GM12891 (cell line): ENCODE results near the gene DNAH8.

Experiments
- PAX5 ChIP-seq: IDR thresholded peaks from 2 replicates; pipeline ENCODE4 v1.6.1; 2011; ENCODE audit warnings: low read length, moderate library complexity, mild to moderate bottlenecking; ENCODE audit not compliant: insufficient read depth, severe bottlenecking
- POLR2A ChIP-seq: IDR thresholded peaks from 2 replicates; pipeline ENCODE4 v1.6.1; 2011; ENCODE audit warnings: low read depth, low read length, control low read depth
- POLR2AphosphoS5 ChIP-seq: IDR thresholded peaks from 2 replicates; pipeline ENCODE4 v1.6.1; 2011; ENCODE audit warnings: low read depth, low read length, control low read depth
- POU2F2 ChIP-seq: IDR thresholded peaks from 2 replicates; pipeline ENCODE4 v1.6.1; 2011; ENCODE audit warnings: low read depth, mild to moderate bottlenecking, control low read depth, low read length, moderate library complexity
- TAF1 ChIP-seq: IDR thresholded peaks from 2 replicates; pipeline ENCODE4 v1.6.1; 2011; ENCODE audit warnings: low read depth, low read length, control low read depth

DNA sequence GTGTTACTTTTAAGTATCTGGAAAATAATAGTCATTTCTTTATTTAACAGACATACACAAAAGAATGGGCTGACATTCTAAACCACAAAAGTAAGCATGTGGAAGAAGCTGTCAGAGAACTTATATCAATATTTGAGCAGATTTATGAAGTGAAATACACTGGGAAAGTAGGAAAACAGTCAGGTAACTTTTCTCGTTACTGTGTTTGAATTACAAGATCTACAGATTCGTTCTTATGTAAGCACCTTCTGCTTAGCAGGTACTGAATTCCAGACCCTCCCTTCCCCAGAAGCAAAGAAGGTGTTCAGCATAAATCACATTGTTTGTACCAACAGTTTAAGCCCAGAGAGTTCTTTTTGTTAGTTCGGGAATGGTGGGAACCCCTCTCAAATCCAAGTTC lies 88.0 kb downstream of the DNAH8 start:
- TF ChIP-seq POLR2AphosphoS5 (no peak), POLR2A (no peak), TAF1 (no peak), POU2F2 (no peak), PAX5 (no peak)
